K562 (cell line): ENCODE measurements around the gene SHISA7. TPM values are rescaled to one million over a fixed set of nuclear protein-coding genes. Genes with fewer than 3 reads are reported as not detected.

ENCODE experiments used
- ARID1B ChIP-seq: fragments of 450-650 bp; IDR thresholded peaks from 2 replicates; pipeline ENCODE4 v1.6.1; 2016; ENCODE audit warnings: antibody characterized with exemption, mild to moderate bottlenecking, inconsistent platforms
- BCOR ChIP-seq: fragments of 450-650 bp; IDR thresholded peaks from 2 replicates; pipeline ENCODE4 v1.6.1; 2016
- CEBPZ ChIP-seq: fragments of 150-350 bp; IDR thresholded peaks from 2 replicates; pipeline ENCODE4 v1.6.1; 2014; ENCODE audit warnings: low read depth, mild to moderate bottlenecking, low read length, borderline replicate concordance
- ESRRB ChIP-seq: fragments of 250-450 bp; sonication (Bioruptor Pico); IDR thresholded peaks from 2 replicates; pipeline ENCODE4 v1.5.0; 2020; ENCODE audit warnings: mild to moderate bottlenecking, moderate library complexity, borderline replicate concordance
- LARP7 ChIP-seq: fragments of 450-650 bp; IDR thresholded peaks from 2 replicates; pipeline ENCODE4 v1.6.1; 2016
- MAFG ChIP-seq: fragments of 450-650 bp; conservative IDR thresholded peaks from 2 replicates; pipeline ENCODE4 v1.6.1; 2016; ENCODE audit warnings: missing genetic modification characterization, missing compliant biosample characterization
- POLR2A ChIP-seq: fragments of 450-650 bp; conservative IDR thresholded peaks from 2 replicates; pipeline ENCODE4 v1.6.1; 2016
- POLR2AphosphoS5 ChIP-seq: IDR thresholded peaks from 2 replicates; pipeline ENCODE4 v1.6.1; 2011; ENCODE audit warnings: mild to moderate bottlenecking, low read depth, low read length, moderate library complexity; ENCODE audit not compliant: control insufficient read depth, insufficient read depth
- SIN3A ChIP-seq, 2 experiments: fragments of 150-350 bp in 1 of 2; IDR thresholded peaks; 2 replicates each; pipeline ENCODE4 v1.6.1; 2011 to 2016; ENCODE audit warnings: borderline replicate concordance in 2 of 2, low read depth in 2 of 2, low read length in 2 of 2, mild to moderate bottlenecking in 2 of 2, moderate library complexity in 2 of 2; ENCODE audit not compliant: control insufficient read depth in 1 of 2
- SIN3B ChIP-seq: fragments of 450-650 bp; IDR thresholded peaks from 2 replicates; pipeline ENCODE4 v1.6.1; 2017; ENCODE audit warnings: low read depth, mild to moderate bottlenecking, moderate library complexity
- STAT6 ChIP-seq: sonication (generic); formaldehyde crosslinking; IDR thresholded peaks from 2 replicates; pipeline ENCODE4 v1.8.1; 2023; ENCODE audit warnings: mild to moderate bottlenecking, missing genetic modification reagents
- VEZF1 ChIP-seq: fragments of 200-800 bp; sonication (Bioruptor generic); IDR thresholded peaks from 2 replicates; pipeline ENCODE4 v1.6.1; 2017; ENCODE audit warnings: missing genetic modification characterization, missing compliant biosample characterization
- ZFP91 ChIP-seq: sonication (generic); formaldehyde crosslinking; IDR thresholded peaks from 2 replicates; pipeline ENCODE4 v1.8.0; 2022; ENCODE audit warnings: mild to moderate bottlenecking, missing genetic modification reagents
- polyA plus RNA-seq, 8 experiments: library from polyadenylated mRNA; depleted of rRNA in 4 of 8; stranded (reverse) in 5 of 8; unstranded in 3 of 8; fragments of >200 nt; fragmentation: Nextera tagmentation in 2 of 8; fragmentation: Illumina TruSeq in 1 of 8; extraction: Ambion mirVana in 2 of 8; extraction: Trizol in 1 of 8; gene quantifications; 2 replicates each; pipeline versions ENCODE4 v1.2.1 to v1.2.3, GENCODE V29; 2011 to 2014; ENCODE audit warnings: inconsistent platforms in 1 of 8, missing spikeins in 1 of 8
- total RNA-seq, 7 experiments: library from RNA; depleted of rRNA in 6 of 7; stranded (reverse); fragments of >200 nt in 6 of 7; fragmentation: Illumina TruSeq in 2 of 7; extraction: Trizol in 2 of 7; gene quantifications; 2 replicates each; pipeline versions ENCODE4 v1.2.1 to v1.2.3, GENCODE V29; 2011 to 2021; ENCODE audit warnings: low replicate concordance in 1 of 7
- TF ChIP-seq, protein P1 (sequence below): sonication (generic); formaldehyde crosslinking; IDR thresholded peaks from 2 replicates; pipeline ENCODE4 v1.8.0; 2022; ENCODE audit warnings: mild to moderate bottlenecking, missing genetic modification reagents

The SHISA7 gene
- total and polyA plus RNA-seq, 9 of the 15 experiments (the other 6 are each of a cell fraction or from before 2014, with no cell fraction given), result 0.01 to 0.40 (median 0.07) TPM

GRCh38 chr19:55400281-55401087, 42.6 kb downstream of the SHISA7 start (continued):
- no peak for TF ChIP-seq LARP7
- no peak for TF ChIP-seq VEZF1 (CRISPR knock-in tag)
- TF ChIP-seq ZFP91 (CRISPR knock-in tag), result no peak
- no peak for TF ChIP-seq STAT6 (CRISPR knock-in tag)
- no peak for TF ChIP-seq ARID1B
- TF ChIP-seq POLR2A, result peak; percentile 56
- TF ChIP-seq ESRRB (CRISPR knock-in tag), result no peak
- no peak for TF ChIP-seq SIN3B
- no peak for TF ChIP-seq MAFG (tag)
- no peak for TF ChIP-seq BCOR
- peak in 1 of 2 experiments; percentile 11; a peak in 1 of 4 replicates for TF ChIP-seq SIN3A (IDR thresholded peaks at IDR 0.05; ENCODE audit: borderline replicate concordance in 2 of 2, control insufficient read depth in 1 of 2, low read depth in 2 of 2, low read length in 2 of 2)
- TF ChIP-seq, protein P1, sequence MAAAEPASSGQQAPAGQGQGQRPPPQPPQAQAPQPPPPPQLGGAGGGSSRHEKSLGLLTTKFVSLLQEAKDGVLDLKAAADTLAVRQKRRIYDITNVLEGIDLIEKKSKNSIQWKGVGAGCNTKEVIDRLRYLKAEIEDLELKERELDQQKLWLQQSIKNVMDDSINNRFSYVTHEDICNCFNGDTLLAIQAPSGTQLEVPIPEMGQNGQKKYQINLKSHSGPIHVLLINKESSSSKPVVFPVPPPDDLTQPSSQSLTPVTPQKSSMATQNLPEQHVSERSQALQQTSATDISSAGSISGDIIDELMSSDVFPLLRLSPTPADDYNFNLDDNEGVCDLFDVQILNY (CRISPR knock-in tag), result no peak
- peak; percentile 69 for TF ChIP-seq POLR2AphosphoS5
- no peak for TF ChIP-seq CEBPZ
